Measurements from ENCODE around the gene TMBIM6.
"Not testable (repeated sequence)": the region's sequence is repeated elsewhere in the genome, so short reads cannot be mapped to it uniquely, and the experiment has no call there.

DNA sequence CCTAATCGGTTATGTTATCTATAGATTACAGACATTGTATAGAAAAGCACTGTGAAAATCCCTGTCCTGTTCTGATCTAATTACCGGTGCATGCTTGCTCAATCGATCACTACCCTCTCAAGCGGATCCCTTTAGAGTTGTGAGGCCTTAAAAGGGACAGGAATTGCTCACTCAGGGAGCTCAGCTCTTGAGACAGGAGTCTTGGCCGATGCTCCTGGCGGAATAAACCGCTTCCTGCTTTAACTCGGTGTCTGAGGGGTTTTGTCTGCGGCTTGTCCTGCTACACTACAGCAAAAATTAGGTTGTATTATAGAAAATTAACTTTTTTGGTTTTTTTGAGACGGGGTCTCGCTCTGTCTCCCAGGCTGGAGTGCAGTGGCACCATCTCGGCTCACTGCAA is 1.1 kb upstream of the TMBIM6 start:
- TF ChIP-seq, protein P1, sequence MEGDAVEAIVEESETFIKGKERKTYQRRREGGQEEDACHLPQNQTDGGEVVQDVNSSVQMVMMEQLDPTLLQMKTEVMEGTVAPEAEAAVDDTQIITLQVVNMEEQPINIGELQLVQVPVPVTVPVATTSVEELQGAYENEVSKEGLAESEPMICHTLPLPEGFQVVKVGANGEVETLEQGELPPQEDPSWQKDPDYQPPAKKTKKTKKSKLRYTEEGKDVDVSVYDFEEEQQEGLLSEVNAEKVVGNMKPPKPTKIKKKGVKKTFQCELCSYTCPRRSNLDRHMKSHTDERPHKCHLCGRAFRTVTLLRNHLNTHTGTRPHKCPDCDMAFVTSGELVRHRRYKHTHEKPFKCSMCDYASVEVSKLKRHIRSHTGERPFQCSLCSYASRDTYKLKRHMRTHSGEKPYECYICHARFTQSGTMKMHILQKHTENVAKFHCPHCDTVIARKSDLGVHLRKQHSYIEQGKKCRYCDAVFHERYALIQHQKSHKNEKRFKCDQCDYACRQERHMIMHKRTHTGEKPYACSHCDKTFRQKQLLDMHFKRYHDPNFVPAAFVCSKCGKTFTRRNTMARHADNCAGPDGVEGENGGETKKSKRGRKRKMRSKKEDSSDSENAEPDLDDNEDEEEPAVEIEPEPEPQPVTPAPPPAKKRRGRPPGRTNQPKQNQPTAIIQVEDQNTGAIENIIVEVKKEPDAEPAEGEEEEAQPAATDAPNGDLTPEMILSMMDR (conservative IDR thresholded peaks at IDR 0.05): not testable (repeated sequence)
- TF ChIP-seq ZFX (IDR thresholded peaks at IDR 0.05): not testable (repeated sequence)

All from C4-2B (cell line).